HG02571 (cell line): ENCODE results near the gene ADGRD1.
"Not testable (repeated sequence)": the region's sequence is repeated elsewhere in the genome, so short reads cannot be mapped to it uniquely, and the experiment has no call there.

Experiments
- ATAC-seq: cut with Tn5 transposase; IDR thresholded peaks from one replicate; pipeline ENCODE4 v1.9.1; 2021; ENCODE audit warnings: mild to moderate bottlenecking, moderate library complexity; ENCODE audit not compliant: unreplicated experiment

ADGRD1 gene

GRCh38 chr12:130983328-130984017, 29.8 kb downstream of the ADGRD1 start:
- ATAC-seq = no peak

GRCh38 chr12:130984183-130985058, 30.7 kb downstream of the ADGRD1 start:
- ATAC-seq = no peak

GRCh38 chr12:130987151-130987931, 33.6 kb downstream of the ADGRD1 start:
- ATAC-seq = no peak

DNA sequence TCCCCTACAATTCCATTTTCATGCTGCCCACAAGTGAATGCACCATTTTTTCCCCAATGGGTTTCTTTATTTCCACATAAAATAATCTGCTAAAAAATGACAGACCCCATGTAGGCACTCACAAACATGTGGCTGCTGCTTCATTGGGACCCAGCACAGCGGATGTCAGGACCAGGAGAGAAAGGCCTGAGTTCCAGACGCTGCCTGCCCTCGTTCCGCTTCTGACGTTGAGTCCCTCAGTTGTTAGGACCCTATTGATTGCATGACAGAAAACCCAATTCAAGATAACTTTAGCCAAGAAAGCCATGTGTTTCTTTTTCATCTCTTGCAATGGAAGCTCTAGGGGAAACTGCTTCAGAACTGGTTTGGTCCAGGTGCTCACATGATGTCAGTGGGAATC, 34.6 kb downstream of the ADGRD1 start:
- ATAC-seq = no peak

- no peak for ATAC-seq
Measured at GRCh38 chr12:130988751-130989150, 35.0 kb downstream of the ADGRD1 start.

DNA sequence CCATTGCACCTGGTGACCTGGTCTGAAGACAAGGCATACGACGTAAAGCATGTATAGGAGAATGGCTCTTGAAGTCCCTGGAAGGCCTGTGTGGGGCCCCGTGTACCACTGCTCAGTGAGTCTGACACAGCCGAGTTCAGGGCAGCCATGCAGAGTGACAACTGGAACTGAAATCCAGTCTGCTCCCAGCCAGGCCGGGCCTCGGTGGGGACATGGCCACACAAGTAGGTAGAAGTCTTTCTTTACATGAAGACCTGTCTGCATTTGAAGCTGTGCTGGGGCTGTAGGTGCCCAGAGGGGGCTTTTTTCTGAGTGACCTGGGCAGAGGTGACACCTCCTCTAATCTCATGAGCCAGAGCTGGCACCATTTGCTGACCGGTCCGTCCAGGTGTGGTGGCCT, 35.7 kb downstream of the ADGRD1 start:
- ATAC-seq = no peak

- no peak for ATAC-seq
Measured at GRCh38 chr12:130990034-130990433, 36.3 kb downstream of the ADGRD1 start.

DNA sequence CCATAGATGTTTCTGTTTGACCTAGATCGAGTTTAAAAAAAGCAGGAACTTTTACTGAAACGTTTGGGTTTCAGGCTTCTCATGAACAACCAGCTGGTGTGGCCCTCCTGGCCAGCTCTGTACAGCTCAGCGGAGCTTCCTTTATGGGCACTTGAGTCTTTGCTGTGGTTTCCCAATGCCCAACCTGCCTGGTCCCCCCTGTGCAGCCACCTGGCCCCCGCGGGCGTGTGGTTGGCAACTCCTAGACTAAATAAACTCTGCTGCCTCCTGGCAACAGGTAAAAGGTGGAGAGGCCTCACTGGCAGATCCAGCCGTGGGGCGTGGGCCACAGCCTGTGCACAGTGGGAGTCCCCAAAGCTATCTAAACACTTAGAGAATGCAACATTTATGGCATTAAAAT, 38.7 kb downstream of the ADGRD1 start:
- no peak for ATAC-seq

DNA sequence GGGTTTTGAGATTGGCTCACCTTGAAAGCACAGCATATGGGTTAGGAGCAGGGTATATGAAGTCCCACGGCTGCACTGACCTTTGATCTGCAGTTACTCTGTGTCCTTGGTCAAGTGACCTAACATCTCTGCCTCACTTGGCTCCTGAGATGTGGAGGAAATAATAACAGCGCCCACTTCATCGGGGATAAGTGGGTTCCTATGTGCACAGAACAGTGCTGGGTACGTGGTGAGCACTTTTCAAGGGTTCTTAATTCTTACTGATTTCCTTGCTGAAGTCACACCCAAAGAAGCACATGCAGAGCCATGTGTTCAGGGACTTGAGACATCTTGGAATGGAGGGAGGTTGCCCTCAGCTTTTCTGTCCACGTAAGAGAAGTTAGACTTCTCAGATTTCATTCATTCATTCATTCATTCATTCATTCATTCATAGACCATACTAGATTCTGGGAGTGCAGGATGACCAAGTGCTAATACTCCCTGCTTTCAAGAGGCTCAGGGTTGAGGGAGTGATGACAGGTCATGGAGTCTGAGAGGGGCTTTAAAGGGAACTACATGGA, 39.4 kb downstream of the ADGRD1 start:
- ATAC-seq = no peak

- ATAC-seq = no peak
Measured at GRCh38 chr12:130993759-130994670, 40.3 kb downstream of the ADGRD1 start.

DNA sequence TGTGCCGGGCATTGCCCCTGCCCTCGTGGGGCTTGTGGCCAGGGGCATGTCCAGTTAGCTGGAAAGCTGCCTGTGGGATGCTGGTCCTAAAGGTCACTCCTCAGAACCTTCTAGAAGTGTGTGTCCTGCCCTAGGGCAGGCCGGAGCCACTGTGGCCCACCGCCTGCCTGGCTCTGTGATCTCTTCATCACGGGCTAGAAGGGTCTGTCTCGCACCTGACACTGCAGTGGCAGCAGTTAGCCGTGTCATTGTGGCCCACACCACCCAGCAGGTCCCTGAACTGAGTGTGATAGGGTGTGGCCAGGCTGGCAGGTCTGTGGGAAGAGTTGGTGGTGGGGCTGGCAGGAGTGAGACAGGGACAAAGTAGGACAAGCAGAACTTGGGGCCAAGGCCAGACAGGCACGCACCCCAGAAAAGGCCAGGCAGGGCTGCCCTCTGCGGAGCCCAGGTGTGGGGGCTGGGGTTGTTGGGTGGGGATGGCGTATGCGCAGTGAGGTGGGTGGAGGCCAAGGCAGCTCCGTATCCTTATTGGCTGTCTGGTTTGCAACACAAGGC, 41.2 kb downstream of the ADGRD1 start:
- no peak for ATAC-seq

DNA sequence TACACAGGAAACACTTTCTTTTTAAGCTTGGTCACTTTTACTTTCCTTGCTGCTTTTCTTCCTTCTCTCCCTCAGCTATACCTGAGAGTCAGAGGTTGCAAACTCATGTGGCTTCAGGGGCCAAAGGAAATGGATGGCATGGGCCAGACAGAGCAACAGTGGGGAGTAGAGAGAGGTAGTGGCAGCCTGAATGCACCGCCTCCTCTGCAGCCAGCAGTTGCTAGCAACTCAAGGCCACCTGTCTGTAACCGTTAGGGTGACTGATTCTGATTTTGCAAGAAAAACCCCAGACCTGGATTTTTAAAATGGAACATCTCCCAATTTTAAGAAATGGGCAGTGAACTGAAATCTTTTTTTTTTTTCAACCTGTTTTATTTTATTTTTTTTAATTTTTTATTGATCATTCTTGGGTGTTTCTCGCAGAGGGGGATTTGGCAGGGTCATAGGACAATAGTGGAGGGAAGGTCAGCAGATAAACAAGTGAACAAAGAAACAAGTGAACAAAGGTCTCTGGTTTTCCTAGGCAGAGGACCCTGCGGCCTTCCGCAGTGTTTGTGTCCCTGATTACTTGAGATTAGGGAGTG, 41.8 kb downstream of the ADGRD1 start:
- not testable (repeated sequence) for ATAC-seq

DNA sequence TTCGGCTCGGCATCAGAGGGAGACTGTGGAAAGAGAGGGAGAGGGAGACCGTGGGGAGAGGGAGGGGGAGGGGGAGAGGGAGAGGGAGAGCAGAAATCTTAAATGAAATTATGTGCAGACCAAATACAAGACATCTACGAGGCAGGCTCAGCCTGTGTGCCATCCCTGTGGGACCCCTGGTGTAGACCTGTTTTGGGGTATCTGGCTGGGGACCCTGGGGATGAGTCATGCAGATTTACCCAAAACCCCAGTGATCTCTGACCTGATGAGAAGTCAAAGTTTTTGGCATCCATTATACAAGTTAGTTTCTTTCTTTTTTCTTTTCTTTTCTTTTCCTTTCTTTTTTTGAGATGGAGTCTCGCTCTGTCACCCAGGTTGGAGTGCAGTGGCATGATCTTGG, 44.4 kb downstream of the ADGRD1 start:
- no peak for ATAC-seq

- ATAC-seq = no peak
Measured at GRCh38 chr12:131000000-131000486, 46.3 kb downstream of the ADGRD1 start.

DNA sequence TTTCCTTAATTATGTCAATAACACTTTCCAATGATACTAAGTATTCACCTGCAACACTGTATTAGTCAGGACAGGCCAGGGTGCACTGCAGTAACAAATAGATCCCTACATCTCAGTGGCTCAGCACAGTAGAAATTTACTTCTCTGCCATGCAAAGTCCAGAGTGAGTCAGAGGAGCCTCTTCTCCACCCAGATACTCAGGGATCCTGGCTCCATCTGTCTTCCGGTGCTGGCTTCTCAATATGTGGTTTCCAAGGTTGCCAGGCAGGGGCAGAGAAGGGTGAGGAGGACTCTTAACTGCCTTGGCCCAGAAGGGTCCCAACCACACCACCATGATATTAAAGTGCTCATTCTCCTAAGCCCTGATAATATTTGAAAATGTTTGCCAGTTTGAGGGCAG, 47.8 kb downstream of the ADGRD1 start:
- ATAC-seq = no peak

DNA sequence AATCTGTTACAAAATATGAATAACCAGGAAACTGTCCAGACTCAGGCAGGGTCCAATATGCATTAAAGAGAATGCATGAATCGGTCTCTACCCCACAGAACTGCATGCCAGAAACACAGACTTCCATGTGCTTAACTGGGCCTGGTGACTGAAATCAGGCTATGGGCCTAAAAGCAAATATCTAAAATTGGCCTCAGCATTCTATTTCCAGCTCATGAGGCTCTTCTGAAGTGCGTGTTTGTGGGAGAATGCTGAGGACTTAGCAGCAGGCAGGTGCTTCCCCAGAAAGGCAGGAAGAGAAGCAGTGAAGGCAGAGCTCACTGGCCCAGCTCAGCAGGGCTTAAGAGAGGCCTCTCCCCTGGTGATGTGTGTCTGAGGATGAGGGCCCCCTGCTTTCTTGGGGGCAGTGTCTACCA, 48.5 kb downstream of the ADGRD1 start:
- ATAC-seq = peak; percentile 66

GRCh38 chr12:131003036-131003715, 49.5 kb downstream of the ADGRD1 start:
- ATAC-seq = no peak

DNA sequence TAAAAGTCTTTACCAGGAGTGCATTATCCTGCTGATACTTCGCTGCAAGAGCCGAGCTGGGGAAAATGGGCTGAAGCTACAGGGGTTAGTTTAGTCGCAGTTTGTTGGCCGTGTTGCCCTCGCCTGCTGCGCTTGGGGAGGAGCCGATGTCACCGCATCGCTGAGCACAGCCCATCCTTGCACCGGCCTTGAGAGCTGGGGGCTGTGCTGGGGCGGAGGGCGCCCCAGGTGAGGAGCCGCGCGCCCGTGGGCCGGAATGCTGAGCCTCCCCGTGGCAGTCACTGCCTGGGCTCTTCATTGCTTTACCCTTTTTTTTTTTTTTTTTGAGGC, 50.0 kb downstream of the ADGRD1 start:
- ATAC-seq = no peak

- no peak for ATAC-seq
Measured at GRCh38 chr12:131004166-131004565, 50.5 kb downstream of the ADGRD1 start.
